K562 (cell line): Measurements from ENCODE around the gene SHANK2.

Source experiments
- ARID4B ChIP-seq: sonication (generic); formaldehyde crosslinking; IDR thresholded peaks from 2 replicates; pipeline ENCODE4 v1.8.0; 2022; ENCODE audit warnings: mild to moderate bottlenecking, missing genetic modification reagents
- HMGXB4 ChIP-seq: sonication (generic); formaldehyde crosslinking; IDR thresholded peaks from 2 replicates; pipeline ENCODE4 v1.8.1; 2023; ENCODE audit warnings: mild to moderate bottlenecking, missing genetic modification reagents
- MCM7 ChIP-seq, 2 experiments: fragments of 450-650 bp; IDR thresholded peaks; 2 replicates each; pipeline ENCODE4 v1.6.1; 2016 to 2018
- NR4A1 ChIP-seq, 2 experiments: fragments of 250-450 bp in 1 of 2; fragments of 450-650 bp in 1 of 2; sonication (Bioruptor Pico) in 1 of 2; IDR thresholded peaks; 2 replicates each; pipeline versions ENCODE4 v1.4.0 to v1.6.1; 2016 to 2020; ENCODE audit warnings: mild to moderate bottlenecking in 2 of 2, missing compliant biosample characterization in 1 of 2, missing genetic modification characterization in 1 of 2, moderate library complexity in 1 of 2
- RBFOX2 ChIP-seq: fragments of 200-400 bp; formaldehyde crosslinking; IDR thresholded peaks from 2 replicates; pipeline ENCODE4 v1.6.1; 2017; ENCODE audit warnings: low read depth, mild to moderate bottlenecking, low read length, moderate library complexity
- SMC3 ChIP-seq: conservative IDR thresholded peaks from 2 replicates; pipeline ENCODE4 v1.6.1; 2011; ENCODE audit warnings: low read depth, low read length, improper control_type of control experiment; ENCODE audit not compliant: insufficient read depth
- SP1 ChIP-seq: sonication (generic); formaldehyde crosslinking; IDR thresholded peaks from 2 replicates; pipeline ENCODE4 v1.8.1; 2022; ENCODE audit warnings: mild to moderate bottlenecking, missing genetic modification reagents
- TBL1XR1 ChIP-seq, 2 experiments: IDR thresholded peaks; 2 replicates each; pipeline ENCODE4 v1.6.1; 2012; ENCODE audit warnings: improper control_type of control experiment in 2 of 2, low read length in 2 of 2, mild to moderate bottlenecking in 1 of 2
- TCF15 ChIP-seq: fragments of 250-450 bp; sonication (Bioruptor Pico); IDR thresholded peaks from 2 replicates; pipeline ENCODE4 v1.8.0; 2022; ENCODE audit warnings: moderate library complexity, mild to moderate bottlenecking, inconsistent platforms
- TCF7 ChIP-seq: sonication (generic); IDR thresholded peaks from 2 replicates; pipeline ENCODE4 v1.6.1; 2016; ENCODE audit warnings: antibody characterized with exemption, borderline replicate concordance
- ZNF280B ChIP-seq: fragments of 250-450 bp; sonication (Bioruptor Pico); IDR thresholded peaks from 2 replicates; pipeline ENCODE4 v1.5.1; 2021; ENCODE audit warnings: mild to moderate bottlenecking
- ZNF316 ChIP-seq: fragments of 450-650 bp; IDR thresholded peaks from 2 replicates; pipeline ENCODE4 v1.6.1; 2016
- ZNF347 ChIP-seq: fragments of 450-650 bp; formaldehyde crosslinking; IDR thresholded peaks from 2 replicates; pipeline ENCODE4 v1.4.0; 2020; ENCODE audit warnings: low read depth, mild to moderate bottlenecking, moderate library complexity

GRCh38 chr11:71238941-71239340 lies 13.4 kb downstream of the SHANK2 start:
- TF ChIP-seq SP1 (CRISPR knock-in tag) (no peak), MCM7 (IDR thresholded peaks at IDR 0.05) (no peak), ARID4B (no peak), TBL1XR1 (IDR thresholded peaks at IDR 0.05; ENCODE audit: low read length in 2 of 2) (no peak), ZNF316 (no peak), ZNF280B (CRISPR knock-in tag) (no peak), NR4A1 (CRISPR knock-in tag; IDR thresholded peaks at IDR 0.05) (no peak), NR4A1 (tag; IDR thresholded peaks at IDR 0.05) (no peak), TCF15 (CRISPR knock-in tag) (no peak), SMC3 (no peak), TCF7 (no peak), ZNF347 (no peak), RBFOX2 (no peak), HMGXB4 (no peak)
